ENCODE data around the gene ANKHD1.

DNA sequence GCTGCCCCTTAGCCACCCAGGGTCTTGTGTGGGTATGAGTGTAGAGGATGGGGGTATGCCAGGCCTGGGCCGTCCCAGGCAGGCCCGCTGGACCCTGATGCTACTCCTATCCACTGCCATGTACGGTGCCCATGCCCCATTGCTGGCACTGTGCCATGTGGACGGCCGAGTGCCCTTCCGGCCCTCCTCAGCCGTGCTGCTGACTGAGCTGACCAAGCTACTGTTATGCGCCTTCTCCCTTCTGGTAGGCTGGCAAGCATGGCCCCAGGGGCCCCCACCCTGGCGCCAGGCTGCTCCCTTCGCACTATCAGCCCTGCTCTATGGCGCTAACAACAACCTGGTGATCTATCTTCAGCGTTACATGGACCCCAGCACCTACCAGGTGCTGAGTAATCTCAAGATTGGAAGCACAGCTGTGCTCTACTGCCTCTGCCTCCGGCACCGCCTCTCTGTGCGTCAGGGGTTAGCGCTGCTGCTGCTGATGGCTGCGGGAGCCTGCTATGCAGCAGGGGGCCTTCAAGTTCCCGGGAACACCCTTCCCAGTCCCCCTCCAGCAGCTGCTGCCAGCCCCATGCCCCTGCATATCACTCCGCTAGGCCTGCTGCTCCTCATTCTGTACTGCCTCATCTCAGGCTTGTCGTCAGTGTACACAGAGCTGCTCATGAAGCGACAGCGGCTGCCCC is 165.6 kb downstream of the ANKHD1 start:
- TF ChIP-seq, protein P1, sequence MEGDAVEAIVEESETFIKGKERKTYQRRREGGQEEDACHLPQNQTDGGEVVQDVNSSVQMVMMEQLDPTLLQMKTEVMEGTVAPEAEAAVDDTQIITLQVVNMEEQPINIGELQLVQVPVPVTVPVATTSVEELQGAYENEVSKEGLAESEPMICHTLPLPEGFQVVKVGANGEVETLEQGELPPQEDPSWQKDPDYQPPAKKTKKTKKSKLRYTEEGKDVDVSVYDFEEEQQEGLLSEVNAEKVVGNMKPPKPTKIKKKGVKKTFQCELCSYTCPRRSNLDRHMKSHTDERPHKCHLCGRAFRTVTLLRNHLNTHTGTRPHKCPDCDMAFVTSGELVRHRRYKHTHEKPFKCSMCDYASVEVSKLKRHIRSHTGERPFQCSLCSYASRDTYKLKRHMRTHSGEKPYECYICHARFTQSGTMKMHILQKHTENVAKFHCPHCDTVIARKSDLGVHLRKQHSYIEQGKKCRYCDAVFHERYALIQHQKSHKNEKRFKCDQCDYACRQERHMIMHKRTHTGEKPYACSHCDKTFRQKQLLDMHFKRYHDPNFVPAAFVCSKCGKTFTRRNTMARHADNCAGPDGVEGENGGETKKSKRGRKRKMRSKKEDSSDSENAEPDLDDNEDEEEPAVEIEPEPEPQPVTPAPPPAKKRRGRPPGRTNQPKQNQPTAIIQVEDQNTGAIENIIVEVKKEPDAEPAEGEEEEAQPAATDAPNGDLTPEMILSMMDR (conservative IDR thresholded peaks at IDR 0.05 in 1 of 2, IDR thresholded peaks at IDR 0.05 in 1 of 2; ENCODE audit: extremely low read depth in 1 of 2, insufficient read depth in 1 of 2, low read depth in 1 of 2, low read length in 2 of 2) = no peak
- TF ChIP-seq EZH2 (IDR thresholded peaks at IDR 0.05; ENCODE audit: borderline replicate concordance, low read length) = no peak
